Skin of body (tissue), 2 donors: ENCODE results near the gene COIL. TPM values are rescaled to one million over a fixed set of nuclear protein-coding genes. Genes with fewer than 3 reads are reported as not detected.
"Not testable (repeated sequence)": the region's sequence is repeated elsewhere in the genome, so short reads cannot be mapped to it uniquely, and the experiment has no call there.

Experiments
- DNase-seq: peaks from one replicate; lab custom pipeline; 2025; lab: John Stamatoyannopoulos, UW
- total RNA-seq: library from RNA; depleted of rRNA; stranded (reverse); fragments of >200 nt; gene quantifications from one replicate; pipeline ENCODE4 v1.2.3, GENCODE V29; 2014

Gene COIL
- total RNA-seq, 1 donor from 2014 or later: 17.1 TPM

GRCh38 chr17:56978441-56979090 is 17.7 kb upstream of the COIL start:
- DNase-seq: no peak

- DNase-seq: peak; percentile 60
Measured at GRCh38 chr17:56977673-56978395, 17.0 kb upstream of the COIL start, which contains the start of gene SCPEP1. Gene SCPEP1 (plus strand): TSS chr17:56978131. CDS start chr17:56978160, 29 bp downstream.

- DNase-seq: no peak
Measured at GRCh38 chr17:56976941-56977608, 16.2 kb upstream of the COIL start.

GRCh38 chr17:56975656-56976055 is 14.8 kb upstream of the COIL start:
- DNase-seq: no peak

GRCh38 chr17:56974055-56974454 is 13.2 kb upstream of the COIL start:
- DNase-seq: no peak

- DNase-seq: no peak
Measured at GRCh38 chr17:56973520-56973919, 12.7 kb upstream of the COIL start.

- DNase-seq: no peak
Measured at GRCh38 chr17:56972111-56972730, 11.4 kb upstream of the COIL start.

- DNase-seq: no peak
Measured at GRCh38 chr17:56970974-56971373, 10.1 kb upstream of the COIL start.

GRCh38 chr17:56966338-56966737 is 5.5 kb upstream of the COIL start:
- DNase-seq: no peak

GRCh38 chr17:56965681-56966080 is 4.8 kb upstream of the COIL start:
- not testable (repeated sequence) for DNase-seq

GRCh38 chr17:56965241-56965640 is 4.4 kb upstream of the COIL start:
- DNase-seq: not testable (repeated sequence)

- DNase-seq: no peak
Measured at GRCh38 chr17:56956992-56957391, 3.9 kb downstream of the COIL start.

GRCh38 chr17:56949595-56949994 is 11.3 kb downstream of the COIL start:
- DNase-seq: no peak

- no peak for DNase-seq
Measured at GRCh38 chr17:56948491-56948890, 12.4 kb downstream of the COIL start.

- DNase-seq: no peak
Measured at GRCh38 chr17:56947741-56948140, 13.1 kb downstream of the COIL start.

GRCh38 chr17:56945938-56946505 is 14.8 kb downstream of the COIL start:
- DNase-seq: no peak

- DNase-seq: no peak
Measured at GRCh38 chr17:56943505-56944125, 17.2 kb downstream of the COIL start.

GRCh38 chr17:56939869-56940484 is 20.9 kb downstream of the COIL start:
- DNase-seq: no peak

- not testable (repeated sequence) for DNase-seq
Measured at GRCh38 chr17:56938206-56938605, 22.6 kb downstream of the COIL start.

GRCh38 chr17:56937687-56938086 is 23.2 kb downstream of the COIL start:
- no peak for DNase-seq
